NCI-H69 (cell line): ENCODE data around the gene EPM2AIP1.
"Not testable (repeated sequence)": the region's sequence is repeated elsewhere in the genome, so short reads cannot be mapped to it uniquely, and the experiment has no call there.

Experiments used
- DNase-seq: peaks from one replicate; lab custom pipeline; 2025; lab: John Stamatoyannopoulos, UW

The EPM2AIP1 gene

DNA sequence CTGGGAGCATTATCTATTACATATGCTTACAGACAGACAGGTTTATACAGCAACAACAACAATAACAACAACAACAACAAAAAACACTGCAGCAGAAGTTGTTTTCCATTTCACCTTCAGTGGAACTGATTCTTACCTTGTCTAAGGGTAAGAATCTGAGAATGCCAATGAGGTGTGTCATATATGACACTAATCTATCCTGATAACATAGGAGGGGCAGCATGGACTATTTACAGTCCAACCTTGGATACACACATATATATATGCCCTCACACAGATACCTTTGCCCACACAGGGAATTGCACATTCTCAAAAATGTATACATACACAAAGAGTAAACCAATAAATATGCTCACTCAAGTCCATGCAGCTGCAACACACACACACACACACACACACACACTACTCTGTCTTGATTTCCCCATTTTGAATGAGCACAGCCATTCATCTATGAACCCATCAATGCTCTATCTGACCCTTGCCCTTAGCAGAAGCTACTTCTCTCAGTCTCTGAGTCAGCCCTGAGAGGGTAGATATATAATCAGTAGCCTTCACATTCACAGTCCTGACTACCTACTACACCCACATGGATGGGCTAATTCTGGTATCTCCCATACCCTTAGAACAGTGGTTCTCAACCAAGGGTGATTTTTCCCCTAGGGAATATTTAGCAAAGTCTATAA is 38.3 kb downstream of the EPM2AIP1 start:
- DNase-seq: no peak

DNA sequence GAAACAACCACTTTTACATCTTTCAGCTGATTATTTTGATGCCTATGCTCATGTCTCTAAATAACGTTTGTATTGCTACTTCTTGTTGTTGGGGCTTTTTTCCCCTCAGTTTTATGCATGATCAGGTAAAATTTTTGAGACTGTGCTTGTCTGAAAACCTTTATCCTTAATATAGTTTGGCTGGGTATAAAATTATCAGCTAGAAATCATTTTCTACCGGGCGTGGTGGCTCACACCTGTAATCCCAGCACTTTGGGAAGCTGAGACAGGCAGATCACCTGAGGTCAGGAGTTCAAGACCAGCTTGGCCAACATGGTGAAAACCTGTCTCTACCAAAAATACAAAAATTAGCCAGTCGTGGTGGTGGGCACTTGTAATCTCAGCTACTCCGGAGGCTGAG is 45.1 kb downstream of the EPM2AIP1 start:
- not testable (repeated sequence) for DNase-seq

DNA sequence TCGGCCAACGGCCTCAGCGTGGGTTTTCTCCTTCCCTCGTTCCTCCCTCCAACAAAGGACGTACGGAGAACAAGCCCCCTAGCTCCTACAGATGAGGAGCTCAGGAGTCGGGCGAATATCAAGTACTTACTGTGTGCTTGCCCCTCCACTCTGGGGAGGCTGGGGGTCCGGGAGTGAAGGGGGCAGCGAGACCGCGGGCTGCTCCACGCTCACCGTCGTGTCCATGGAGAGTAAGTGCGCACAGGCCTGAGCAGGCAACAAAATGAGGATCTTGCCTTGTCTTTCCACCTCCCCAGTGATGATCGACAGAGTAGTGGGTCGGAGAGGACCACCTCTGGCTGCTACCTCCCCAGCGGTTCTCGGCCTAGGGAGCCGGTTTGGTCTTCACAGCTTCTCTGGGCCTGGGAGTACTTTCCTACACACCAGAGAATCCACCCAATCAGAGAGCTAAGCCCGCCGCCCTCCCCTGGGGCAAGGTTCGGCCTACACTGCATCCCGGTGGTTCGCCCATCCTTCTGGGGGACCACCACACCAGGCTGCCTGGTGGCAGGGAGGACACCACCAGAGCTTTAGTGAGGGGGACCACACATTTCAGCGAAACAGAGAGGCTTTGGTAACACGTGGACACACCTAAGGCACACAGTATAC is 47.5 kb downstream of the EPM2AIP1 start:
- no peak for DNase-seq

DNA sequence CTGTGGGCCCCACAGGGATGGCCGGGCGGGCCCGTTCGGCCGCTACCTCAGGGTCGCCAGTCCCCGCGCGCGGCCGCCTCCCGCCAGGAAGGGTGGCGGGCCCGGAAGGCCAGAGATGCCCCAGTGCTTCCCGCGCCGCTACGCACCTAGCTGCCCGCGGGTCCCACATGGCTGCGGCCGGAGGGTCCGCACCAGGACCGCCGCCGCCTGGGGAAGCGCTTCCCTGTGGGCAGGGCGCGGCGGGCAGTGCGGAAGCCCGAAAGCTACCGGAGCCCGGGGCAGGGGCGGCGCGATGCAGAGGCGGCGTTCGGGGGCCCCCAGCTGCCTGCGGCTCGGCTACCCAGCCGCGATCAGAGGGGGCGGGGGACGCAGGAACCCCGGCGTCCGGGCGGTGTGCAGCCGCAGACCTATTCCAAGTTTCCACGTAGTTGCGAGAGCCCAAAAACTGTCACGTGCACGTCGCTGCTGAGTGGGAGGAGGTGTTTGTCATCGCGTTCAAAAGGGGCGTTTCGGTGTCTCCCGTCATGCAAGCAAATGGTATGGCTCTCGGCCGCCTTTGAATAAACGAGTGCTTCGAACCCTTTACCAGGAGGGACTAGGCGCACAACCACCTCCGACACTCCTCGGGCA is 48.2 kb downstream of the EPM2AIP1 start, which contains the start of gene TRANK1:
TRANK1 (minus strand) TSS at position 414 of the 630 bp plus-strand sequence; CDS start at position 169, 245 bp downstream.
- peak; percentile 56 for DNase-seq

DNA sequence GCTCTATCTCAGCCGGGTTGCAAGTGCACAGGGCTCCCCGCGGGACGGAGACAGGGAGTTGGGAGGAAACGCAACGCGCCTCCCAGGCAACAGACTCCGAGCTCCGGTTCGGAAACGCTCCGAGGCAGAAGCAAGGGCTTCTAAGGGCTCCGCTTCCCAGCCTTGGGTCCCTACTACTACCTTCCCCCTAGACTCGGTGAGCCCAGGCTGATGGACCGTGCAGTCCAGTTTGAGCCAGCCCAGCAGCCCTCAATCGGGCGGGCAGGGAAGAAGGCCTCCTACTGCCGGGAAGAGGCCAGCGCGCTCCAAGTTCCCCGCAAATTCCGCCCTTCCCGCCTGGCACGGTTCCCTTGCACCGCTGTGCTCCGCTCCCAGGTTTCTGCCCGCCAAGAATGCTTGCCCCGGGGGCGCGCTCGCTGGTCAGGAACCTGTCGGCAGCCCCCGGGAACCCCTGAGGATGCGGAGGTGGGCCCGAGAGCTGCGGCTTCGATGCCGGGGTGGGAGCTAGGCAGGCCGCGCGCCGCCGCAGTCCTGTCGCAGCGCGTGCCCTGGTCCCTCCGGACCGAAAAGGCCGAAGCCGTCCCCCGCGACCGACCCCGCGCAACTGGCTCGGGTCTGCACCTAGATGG is 48.8 kb downstream of the EPM2AIP1 start:
- peak; percentile 60 for DNase-seq

DNA sequence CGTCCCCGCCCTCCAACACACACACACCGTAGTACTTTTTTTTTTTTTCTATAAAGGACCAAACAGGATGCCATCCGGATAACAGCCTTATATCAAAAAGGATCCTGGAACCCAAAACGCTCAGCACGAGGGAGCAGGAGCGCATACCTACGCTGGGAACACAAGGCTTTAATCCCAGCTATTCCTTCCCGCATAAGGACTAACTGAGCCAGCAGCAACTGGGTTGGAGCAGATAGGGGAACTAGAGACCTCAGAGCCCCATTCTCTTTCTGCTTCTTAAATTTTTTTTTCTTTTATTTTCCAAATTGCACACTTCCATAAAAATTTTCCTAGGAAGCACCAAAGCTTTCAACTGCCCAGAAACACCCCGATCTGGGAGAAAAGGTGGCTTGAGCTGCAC is 49.3 kb downstream of the EPM2AIP1 start:
- peak; percentile 29 for DNase-seq

DNA sequence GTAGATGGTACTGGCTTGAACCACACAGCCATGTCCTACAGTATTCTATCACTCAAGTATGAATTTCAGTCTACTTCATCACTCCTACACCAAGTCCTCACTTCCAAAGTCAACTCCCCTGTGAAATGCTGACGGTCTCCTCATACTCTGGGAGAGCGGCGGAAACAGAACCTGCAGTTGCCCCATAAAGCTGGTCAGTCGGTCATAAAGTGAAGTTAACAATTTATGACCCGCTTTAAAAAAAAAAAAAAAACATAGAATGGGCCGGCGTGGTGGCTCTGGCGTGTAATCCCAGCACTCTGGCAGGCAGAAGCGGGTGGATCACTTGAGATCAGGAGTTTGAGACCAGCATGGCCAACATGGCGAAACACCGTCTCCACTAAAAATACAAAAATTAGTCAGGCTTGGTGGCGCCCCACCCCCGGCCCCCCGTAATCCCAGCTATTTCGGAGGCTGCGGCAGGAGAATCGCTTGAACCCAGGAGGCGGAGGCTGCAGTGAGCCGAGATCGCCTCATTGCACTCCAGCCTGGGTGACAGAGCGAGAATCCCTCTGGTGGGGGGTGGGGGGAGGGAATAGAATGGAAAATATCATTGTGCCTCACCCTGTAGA is 50.2 kb downstream of the EPM2AIP1 start:
- DNase-seq: no peak

DNA sequence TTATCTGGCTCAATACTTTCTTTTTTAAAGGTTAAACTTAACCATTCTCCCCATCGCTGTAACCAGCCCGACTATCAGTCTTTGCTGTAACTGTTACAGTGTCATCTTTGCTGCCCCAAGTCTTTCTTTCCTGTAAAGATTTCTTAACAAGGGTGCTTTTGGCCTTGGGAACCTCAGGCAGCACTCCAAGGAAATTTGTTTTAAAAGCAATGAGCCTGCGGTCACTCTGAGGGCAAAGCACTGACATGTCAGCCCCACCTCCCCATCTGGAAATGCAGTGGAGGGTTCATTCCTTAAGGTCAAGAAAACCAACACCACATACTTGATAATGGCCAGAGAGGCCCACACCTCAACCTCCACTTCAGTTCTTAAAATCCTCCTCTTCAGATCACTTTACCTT is 51.3 kb downstream of the EPM2AIP1 start:
- no peak for DNase-seq

DNA sequence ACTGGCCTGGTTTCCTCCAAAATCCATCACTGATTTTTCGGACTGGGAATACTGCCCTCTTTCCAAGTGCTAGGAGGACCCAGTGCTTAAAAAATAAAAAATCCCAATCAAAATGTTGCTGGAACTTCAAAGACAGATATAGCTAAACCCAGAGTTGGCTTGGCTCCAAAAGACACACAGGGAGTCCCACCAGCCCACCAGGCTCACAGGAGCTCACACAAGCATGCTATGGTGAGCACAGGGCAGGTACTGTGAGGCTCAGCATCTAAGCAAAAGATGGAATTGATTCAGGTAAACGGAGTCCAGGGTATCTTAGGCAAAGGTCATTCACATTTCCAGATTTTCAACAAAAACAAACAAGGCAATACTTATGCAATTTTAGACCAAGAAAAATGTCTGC is 51.8 kb downstream of the EPM2AIP1 start:
- DNase-seq: no peak

DNA sequence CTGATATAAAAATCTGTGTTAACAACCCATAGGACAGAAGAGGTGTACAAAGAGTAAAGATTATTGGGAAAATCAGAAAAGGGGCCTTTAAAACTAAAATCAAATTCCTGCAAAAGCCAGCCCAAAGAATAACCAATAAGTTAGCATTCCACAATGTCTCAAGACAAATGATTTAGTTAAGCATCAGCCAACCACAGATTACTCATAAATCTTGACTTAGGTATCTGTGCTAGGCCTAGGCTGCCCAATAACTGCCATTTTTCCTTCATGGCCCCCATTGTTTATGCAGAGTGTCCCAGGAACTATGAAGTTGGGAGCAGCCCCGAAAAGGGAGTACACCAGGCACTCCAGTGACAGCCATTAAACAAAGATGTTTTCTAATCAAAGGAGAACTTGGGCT is 55.4 kb downstream of the EPM2AIP1 start:
- DNase-seq: no peak
